Upper lobe of left lung (tissue), 6 donors: Measurements from ENCODE around the gene RAD51C. TPM values are rescaled to one million over a fixed set of nuclear protein-coding genes. Genes with fewer than 3 reads are reported as not detected.
"Not testable (repeated sequence)": the region's sequence is repeated elsewhere in the genome, so short reads cannot be mapped to it uniquely, and the experiment has no call there.

ENCODE experiments used
- ATAC-seq, 2 donors: fragments of 200-7000 bp; cut with Tn5 transposase; one replicate each; pipeline ENCODE4 v1.9.1; 2022; ENCODE audit warnings: mild to moderate bottlenecking in 2 of 2, moderate library complexity in 2 of 2; ENCODE audit not compliant: low FRiP score in 2 of 2
- DNase-seq, 2 donors: peaks; one replicate each; pipeline ENCODE4 v3.0.0-alpha.2; 2019 to 2020
- H3K27ac ChIP-seq, 4 donors: fragments of 200-600 bp; sonication (generic); one replicate each; pipeline ENCODE4 v1.5.1; 2016 to 2019
- H3K27me3 ChIP-seq, 4 donors: fragments of 200-600 bp; sonication (generic); one replicate each; pipeline ENCODE4 v1.5.1; 2017 to 2019
- H3K36me3 ChIP-seq, 4 donors: fragments of 200-600 bp; sonication (generic); one replicate each; pipeline ENCODE4 v1.5.1; 2016 to 2019
- H3K4me1 ChIP-seq, 4 donors: fragments of 200-600 bp; sonication (generic); one replicate each; pipeline ENCODE4 v1.5.1; 2018 to 2019
- H3K4me3 ChIP-seq, 4 donors: fragments of 200-600 bp; sonication (generic); one replicate each; pipeline ENCODE4 v1.5.1; 2017 to 2019; ENCODE audit warnings: mild to moderate bottlenecking in 2 of 4, moderate library complexity in 1 of 4
- H3K9me3 ChIP-seq, 4 donors: fragments of 200-600 bp; sonication (generic); one replicate each; pipeline ENCODE4 v1.5.1; 2018 to 2019
- EP300 ChIP-seq, 4 donors: sonication (generic); formaldehyde crosslinking; IDR thresholded peaks; one replicate each; pipeline ENCODE4 v1.5.1; 2017; ENCODE audit warnings: antibody characterized with exemption in 4 of 4, control low read depth in 2 of 4
- POLR2A ChIP-seq, 4 donors: fragments of 450-650 bp; IDR thresholded peaks; one replicate each; pipeline ENCODE4 v1.5.1; 2016 to 2017; ENCODE audit warnings: antibody characterized with exemption in 4 of 4, mild to moderate bottlenecking in 2 of 4
- POLR2AphosphoS5 ChIP-seq, 2 donors: sonication (generic); formaldehyde crosslinking; IDR thresholded peaks; one replicate each; pipeline ENCODE4 v1.5.1; 2017; ENCODE audit warnings: antibody characterized with exemption in 2 of 2
- WGBS, 2 donors: methylation state at CpG; one replicate each; pipeline ENCODE4 v1.1.5; 2017 to 2018; 5-methylcytosine and 5-hydroxymethylcytosine counted together
- total RNA-seq, 6 donors: library from RNA; depleted of rRNA in 4 of 6; stranded (reverse); fragments of >200 nt in 4 of 6; gene quantifications; one replicate each; pipeline versions ENCODE4 v1.1.0 to v1.2.1, GENCODE V29; 2016 to 2021
- TF ChIP-seq, protein P1 (sequence below), 6 experiments: fragments of 450-650 bp in 4 of 6; fragments of 200-600 bp in 2 of 6; sonication (generic) in 2 of 6; IDR thresholded peaks; one replicate each; pipeline ENCODE4 v1.5.1; 2016 to 2019; ENCODE audit warnings: antibody characterized with exemption in 6 of 6
- donor health status: DM: no; HTN: no; CAD: no; lungs with moderate emphysema.
- donor health status: DM: no; HTN: yes; CAD: no; lungs with severe emphysema.

Gene RAD51C
- total RNA-seq, 6 donors from 2014 or later, result 10.9 to 21.0 (median 15.9) TPM

- Histone ChIP-seq H3K9me3 (no peaks in the 10 kb centered on the region), H3K4me3 (no peak overlapping the region), H3K27ac (no peak overlapping the region), H3K4me1 (no peaks in the 10 kb centered on the region), H3K27me3 (no peaks in the 10 kb centered on the region), H3K36me3 (no peaks in the 10 kb centered on the region)
- TF ChIP-seq POLR2A (IDR thresholded peaks at IDR 0.05), result no peak
- TF ChIP-seq, protein P1, sequence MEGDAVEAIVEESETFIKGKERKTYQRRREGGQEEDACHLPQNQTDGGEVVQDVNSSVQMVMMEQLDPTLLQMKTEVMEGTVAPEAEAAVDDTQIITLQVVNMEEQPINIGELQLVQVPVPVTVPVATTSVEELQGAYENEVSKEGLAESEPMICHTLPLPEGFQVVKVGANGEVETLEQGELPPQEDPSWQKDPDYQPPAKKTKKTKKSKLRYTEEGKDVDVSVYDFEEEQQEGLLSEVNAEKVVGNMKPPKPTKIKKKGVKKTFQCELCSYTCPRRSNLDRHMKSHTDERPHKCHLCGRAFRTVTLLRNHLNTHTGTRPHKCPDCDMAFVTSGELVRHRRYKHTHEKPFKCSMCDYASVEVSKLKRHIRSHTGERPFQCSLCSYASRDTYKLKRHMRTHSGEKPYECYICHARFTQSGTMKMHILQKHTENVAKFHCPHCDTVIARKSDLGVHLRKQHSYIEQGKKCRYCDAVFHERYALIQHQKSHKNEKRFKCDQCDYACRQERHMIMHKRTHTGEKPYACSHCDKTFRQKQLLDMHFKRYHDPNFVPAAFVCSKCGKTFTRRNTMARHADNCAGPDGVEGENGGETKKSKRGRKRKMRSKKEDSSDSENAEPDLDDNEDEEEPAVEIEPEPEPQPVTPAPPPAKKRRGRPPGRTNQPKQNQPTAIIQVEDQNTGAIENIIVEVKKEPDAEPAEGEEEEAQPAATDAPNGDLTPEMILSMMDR (IDR thresholded peaks at IDR 0.05), result no peak
- TF ChIP-seq EP300 (IDR thresholded peaks at IDR 0.05), result no peak
- TF ChIP-seq POLR2AphosphoS5 (IDR thresholded peaks at IDR 0.05), result no peak
- 87 to 96% methylated on average over 6 of the region's 6 CpGs for WGBS, 2 donors
- no peak for DNase-seq
- no peak for ATAC-seq
Measured at GRCh38 chr17:58680038-58680369, 12.4 kb upstream of the RAD51C start.

DNA sequence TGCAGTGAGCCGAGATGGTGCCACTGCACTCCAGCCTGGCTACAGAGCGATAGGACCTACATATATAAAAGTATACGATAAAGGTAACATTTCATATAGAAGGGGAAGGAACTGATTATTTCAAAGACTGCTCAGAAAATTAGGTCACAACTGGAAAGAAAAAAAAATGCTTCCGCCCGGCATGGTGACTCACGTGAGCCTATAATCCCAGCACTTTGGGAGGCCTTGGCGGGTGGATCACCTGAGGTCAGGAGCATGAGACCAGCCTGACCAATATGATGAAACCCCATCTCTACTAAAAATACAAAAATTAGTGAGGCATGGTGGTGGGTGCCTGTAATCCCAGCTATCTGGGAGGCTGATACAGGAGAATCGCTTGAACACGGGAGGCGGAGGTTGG, 8.4 kb upstream of the RAD51C start:
- Histone ChIP-seq H3K27ac (no peak overlapping the region), H3K27me3 (no peaks in the 10 kb centered on the region), H3K9me3 (no peaks in the 10 kb centered on the region), H3K4me1 (no peaks in the 10 kb centered on the region), H3K36me3 (no peaks in the 10 kb centered on the region), H3K4me3 (no peak overlapping the region)
- 87 to 94% methylated on average over 10 of the region's 10 CpGs for WGBS, 2 donors
- ATAC-seq, result no peak
- no peak for DNase-seq
- TF ChIP-seq, protein P1 (IDR thresholded peaks at IDR 0.05), result no peak
- TF ChIP-seq EP300 (IDR thresholded peaks at IDR 0.05) (no peak), POLR2A (IDR thresholded peaks at IDR 0.05) (no peak), POLR2AphosphoS5 (IDR thresholded peaks at IDR 0.05) (no peak)

- not testable (repeated sequence) for H3K4me1 ChIP-seq, H3K9me3 ChIP-seq, H3K27me3 ChIP-seq, H3K27ac ChIP-seq, DNase-seq, H3K4me3 ChIP-seq, H3K36me3 ChIP-seq, ATAC-seq
- 91 to 93% methylated on average over 6 of the region's 6 CpGs for WGBS, 2 donors
Measured at GRCh38 chr17:58684462-58684861, 7.9 kb upstream of the RAD51C start.

DNA sequence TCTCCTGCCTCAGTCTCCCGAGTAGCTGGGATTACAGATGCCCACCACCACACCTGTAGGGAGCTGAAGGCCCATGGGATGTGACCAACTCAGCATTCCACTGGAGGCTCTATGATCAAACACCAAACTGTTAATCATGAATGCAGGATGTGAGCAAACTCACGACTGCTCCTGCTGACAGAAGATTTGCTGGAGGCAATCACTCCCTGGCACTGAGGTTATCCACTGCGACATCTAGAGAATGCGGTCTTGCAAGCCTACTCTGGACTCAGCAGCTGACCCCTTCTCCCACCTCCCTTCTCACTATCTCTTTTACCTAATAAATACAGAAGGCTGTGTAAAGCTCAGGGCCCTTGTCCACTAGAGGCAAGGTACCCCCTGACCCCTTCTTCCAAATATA, 5.4 kb upstream of the RAD51C start:
- no peak for ATAC-seq
- Histone ChIP-seq H3K4me1 (peaks cover 0 to 1% (median under 1%) of the 10 kb centered on the region in 4 donors), H3K27ac (no peak overlapping the region), H3K27me3 (no peaks in the 10 kb centered on the region), H3K36me3 (no peaks in the 10 kb centered on the region), H3K4me3 (no peak overlapping the region), H3K9me3 (no peaks in the 10 kb centered on the region)
- WGBS, 2 donors, result 68 to 72% methylated on average over 4 of the region's 4 CpGs
- no peak for DNase-seq
- TF ChIP-seq, protein P1 (IDR thresholded peaks at IDR 0.05), result no peak
- TF ChIP-seq POLR2AphosphoS5 (IDR thresholded peaks at IDR 0.05) (no peak), EP300 (IDR thresholded peaks at IDR 0.05) (no peak), POLR2A (IDR thresholded peaks at IDR 0.05) (no peak)

DNA sequence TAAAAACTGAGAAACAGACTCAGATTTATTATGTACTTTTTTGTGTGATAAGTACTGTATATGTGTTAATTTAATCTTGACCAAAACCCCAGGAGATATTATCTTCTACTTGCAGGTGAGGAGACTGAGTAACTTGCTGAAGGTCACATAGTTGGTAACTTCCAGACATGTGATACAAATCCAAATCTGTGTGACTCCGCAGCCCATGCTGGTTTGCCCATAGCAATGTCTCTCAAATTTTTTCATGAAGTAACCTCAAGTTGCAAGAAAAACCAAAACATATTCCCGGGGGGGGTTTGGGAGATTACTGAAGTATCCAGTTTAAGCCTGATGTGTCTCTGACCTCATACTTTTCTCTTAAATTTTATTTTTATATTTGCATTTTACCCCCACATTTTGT, 3.9 kb upstream of the RAD51C start:
- Histone ChIP-seq H3K27me3 (no peaks in the 10 kb centered on the region), H3K36me3 (no peaks in the 10 kb centered on the region), H3K4me1 (peaks cover 6 to 16% (median 10%) of the 10 kb centered on the region in 4 donors), H3K9me3 (no peaks in the 10 kb centered on the region), H3K4me3 (no peak overlapping the region), H3K27ac (no peak overlapping the region)
- WGBS, 2 donors, result 90 to 94% methylated on average over 2 of the region's 2 CpGs
- ATAC-seq (no peak), DNase-seq (no peak)
- TF ChIP-seq POLR2A (IDR thresholded peaks at IDR 0.05) (no peak), POLR2AphosphoS5 (IDR thresholded peaks at IDR 0.05) (no peak), EP300 (IDR thresholded peaks at IDR 0.05) (no peak)
- TF ChIP-seq, protein P1 (IDR thresholded peaks at IDR 0.05), result no peak

DNA sequence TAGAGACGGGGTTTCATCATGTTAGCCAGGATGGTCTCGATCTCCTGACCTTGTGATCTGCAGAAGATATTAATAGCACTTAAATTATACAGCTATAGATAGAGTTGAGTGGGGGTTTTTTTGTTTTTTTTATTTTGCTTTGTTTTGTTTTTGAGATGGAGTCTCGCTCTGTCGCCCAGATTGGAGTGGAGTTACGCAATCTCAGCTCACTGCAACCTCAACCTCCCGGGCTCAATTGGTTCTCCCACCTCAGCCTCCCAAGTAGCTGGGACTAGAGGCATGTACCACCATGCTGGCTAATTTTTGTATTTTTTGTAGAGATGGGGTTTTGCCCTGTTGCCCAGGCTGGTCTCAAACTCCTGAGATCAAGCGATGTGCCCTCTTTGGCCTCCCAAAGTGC, 2.4 kb upstream of the RAD51C start:
- not testable (repeated sequence) for H3K27ac ChIP-seq, H3K36me3 ChIP-seq, H3K4me3 ChIP-seq, DNase-seq, H3K27me3 ChIP-seq, ATAC-seq, H3K9me3 ChIP-seq
- 94% methylated on average over 7 of the region's 7 CpGs for WGBS, 2 donors
- peaks cover 9 to 23% (median 14%) of the 10 kb centered on the region in 4 donors for H3K4me1 ChIP-seq
